IPS DF 6.9 (cell line): ENCODE measurements around the gene SLC26A4.

ENCODE experiments used
- DNase-seq: peaks from one replicate; pipeline ENCODE4 v3.0.0-alpha.2; 2013; ENCODE audit warnings: low read depth, low spot score
- H3K27ac ChIP-seq: one replicate; pipeline ENCODE4 v1.5.1; 2013; ENCODE audit warnings: low read length, control low read depth
- H3K27me3 ChIP-seq: 2 replicates; pipeline ENCODE4 v1.6.1; 2013; ENCODE audit warnings: mild to moderate bottlenecking, low read length; ENCODE audit not compliant: control insufficient read depth, insufficient read depth
- H3K36me3 ChIP-seq: 2 replicates; pipeline ENCODE4 v1.6.1; 2013; ENCODE audit warnings: low read length; ENCODE audit not compliant: control insufficient read depth, insufficient read depth
- H3K4me1 ChIP-seq: 2 replicates; pipeline ENCODE4 v1.6.1; 2013; ENCODE audit warnings: low read length; ENCODE audit not compliant: control insufficient read depth, insufficient read depth
- H3K4me3 ChIP-seq: 2 replicates; pipeline ENCODE4 v1.5.1; 2013; ENCODE audit warnings: mild to moderate bottlenecking, low read length
- H3K9me3 ChIP-seq: 2 replicates; pipeline ENCODE4 v1.6.1; 2013; ENCODE audit warnings: low read length, inconsistent platforms; ENCODE audit not compliant: control insufficient read depth, insufficient read depth
- WGBS: extraction: QIAGEN DNeasy Blood & Tissue Kit; methylation state at CpG from one replicate; pipeline ENCODE4 v1.1.7; 2013; ENCODE audit warnings: mixed read lengths, missing lambda C conversion rate; ENCODE audit not compliant: insufficient read length, insufficient coverage; 5-methylcytosine and 5-hydroxymethylcytosine counted together

SLC26A4 gene

DNA sequence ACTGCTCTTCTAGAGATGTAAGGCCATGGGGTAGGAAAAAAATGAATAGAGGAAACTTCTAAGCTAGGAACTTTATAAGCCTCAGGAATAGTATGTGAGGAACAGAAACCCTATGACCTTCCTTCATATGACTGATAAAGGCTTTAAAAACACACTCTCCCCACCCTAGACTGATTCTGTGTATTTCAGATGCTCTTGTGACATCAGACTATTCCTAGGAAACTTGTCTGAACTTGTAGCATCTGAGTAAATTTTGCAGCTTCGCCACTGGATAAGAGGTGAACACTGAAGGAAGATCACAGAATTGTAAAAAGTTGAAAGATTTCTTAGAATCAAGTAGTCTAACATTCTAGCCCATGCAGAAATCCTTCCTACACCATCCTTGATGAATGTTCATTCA is 52.3 kb downstream of the SLC26A4 start:
- WGBS = no CpG with 5 or more reads among the region's 1 CpG

GRCh38 chr7:107715531-107715930 is 54.9 kb downstream of the SLC26A4 start:
- DNase-seq = no peak
- Histone ChIP-seq H3K4me1 (no peaks in the 10 kb centered on the region), H3K36me3 (no peaks in the 10 kb centered on the region), H3K4me3 (no peak overlapping the region), H3K9me3 (no peaks in the 10 kb centered on the region), H3K27ac (no peak overlapping the region), H3K27me3 (no peaks in the 10 kb centered on the region)
- WGBS = no CpG with 5 or more reads among the region's 6 CpGs

More for the DNA sequence above, 52.3 kb downstream of the SLC26A4 start:
- Histone ChIP-seq H3K27me3 (no peaks in the 10 kb centered on the region), H3K9me3 (no peaks in the 10 kb centered on the region), H3K4me3 (no peak overlapping the region), H3K27ac (no peak overlapping the region), H3K36me3 (no peaks in the 10 kb centered on the region), H3K4me1 (no peaks in the 10 kb centered on the region)
- DNase-seq = no peak

- no peaks in the 10 kb centered on the region for H3K27me3 ChIP-seq
- H3K27ac ChIP-seq = no peak overlapping the region
- no peak for DNase-seq
- H3K4me1 ChIP-seq = no peaks in the 10 kb centered on the region
- no peaks in the 10 kb centered on the region for H3K9me3 ChIP-seq
- no peak overlapping the region for H3K4me3 ChIP-seq
- H3K36me3 ChIP-seq = no peaks in the 10 kb centered on the region
- 100% methylated on average over 3 of the region's 4 CpGs for WGBS
Measured at GRCh38 chr7:107718456-107719193, 58.0 kb downstream of the SLC26A4 start.

DNA sequence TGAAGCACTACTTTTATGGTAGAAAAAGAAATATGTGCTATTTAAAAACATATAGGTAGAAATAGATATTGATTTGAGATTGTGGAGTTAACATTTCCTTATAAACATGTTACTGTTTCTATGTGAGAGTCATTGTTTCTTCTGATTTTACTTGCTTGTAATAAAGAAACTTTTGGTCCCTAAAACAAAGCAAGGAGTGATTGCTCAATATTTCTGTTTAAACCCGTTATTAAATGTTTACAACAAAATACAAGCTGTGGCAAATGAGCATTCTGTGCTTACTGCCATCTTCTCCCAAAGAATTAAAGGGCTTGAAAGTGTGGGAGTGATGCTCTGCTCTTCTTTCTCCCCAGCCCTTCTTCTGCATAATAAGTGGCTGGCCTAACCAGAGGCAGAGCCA is 60.7 kb downstream of the SLC26A4 start:
- no peaks in the 10 kb centered on the region for H3K36me3 ChIP-seq
- H3K27me3 ChIP-seq = no peaks in the 10 kb centered on the region
- no peak overlapping the region for H3K4me3 ChIP-seq
- no peak overlapping the region for H3K27ac ChIP-seq
- no CpG with 5 or more reads among the region's 1 CpG for WGBS
- H3K9me3 ChIP-seq = no peaks in the 10 kb centered on the region
- H3K4me1 ChIP-seq = no peaks in the 10 kb centered on the region
- no peak for DNase-seq

GRCh38 chr7:107723255-107723654 is 62.6 kb downstream of the SLC26A4 start:
- Histone ChIP-seq H3K27ac (no peak overlapping the region), H3K36me3 (no peaks in the 10 kb centered on the region), H3K4me3 (no peak overlapping the region), H3K9me3 (no peaks in the 10 kb centered on the region), H3K4me1 (no peaks in the 10 kb centered on the region), H3K27me3 (no peaks in the 10 kb centered on the region)
- no CpG with 5 or more reads among the region's 2 CpGs for WGBS
- no peak for DNase-seq

DNA sequence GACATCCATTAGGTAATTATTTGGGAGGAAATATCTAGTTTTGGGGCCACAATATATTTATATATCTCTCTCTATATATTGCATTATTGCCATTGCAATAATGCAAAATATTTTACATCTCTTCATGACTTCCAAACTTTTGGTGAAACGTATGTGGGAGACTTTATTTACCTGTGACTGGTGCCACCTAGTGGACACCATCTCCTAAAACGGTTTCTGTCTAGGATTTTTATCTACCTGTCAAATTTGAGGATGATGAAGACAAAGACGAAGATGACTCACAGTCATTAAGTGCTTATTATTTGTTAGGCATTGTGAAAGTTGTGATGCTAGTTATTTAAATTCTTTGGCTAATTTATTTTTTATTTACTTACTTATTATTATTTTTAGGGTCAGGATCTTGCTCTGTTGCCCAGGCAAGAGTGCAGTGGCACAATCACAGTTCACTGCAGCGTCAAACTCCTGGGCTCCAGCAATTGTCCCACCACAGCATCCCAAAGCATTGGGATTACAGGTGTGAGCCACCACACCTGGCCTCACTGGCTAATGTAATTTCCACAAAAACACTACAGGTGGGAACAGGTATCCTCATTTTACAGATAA is 64.6 kb downstream of the SLC26A4 start:
- Histone ChIP-seq H3K27me3 (no peaks in the 10 kb centered on the region), H3K27ac (no peak overlapping the region), H3K9me3 (no peaks in the 10 kb centered on the region), H3K36me3 (no peaks in the 10 kb centered on the region), H3K4me3 (no peak overlapping the region), H3K4me1 (no peaks in the 10 kb centered on the region)
- WGBS = no CpG with 5 or more reads among the region's 4 CpGs
- DNase-seq = no peak

DNA sequence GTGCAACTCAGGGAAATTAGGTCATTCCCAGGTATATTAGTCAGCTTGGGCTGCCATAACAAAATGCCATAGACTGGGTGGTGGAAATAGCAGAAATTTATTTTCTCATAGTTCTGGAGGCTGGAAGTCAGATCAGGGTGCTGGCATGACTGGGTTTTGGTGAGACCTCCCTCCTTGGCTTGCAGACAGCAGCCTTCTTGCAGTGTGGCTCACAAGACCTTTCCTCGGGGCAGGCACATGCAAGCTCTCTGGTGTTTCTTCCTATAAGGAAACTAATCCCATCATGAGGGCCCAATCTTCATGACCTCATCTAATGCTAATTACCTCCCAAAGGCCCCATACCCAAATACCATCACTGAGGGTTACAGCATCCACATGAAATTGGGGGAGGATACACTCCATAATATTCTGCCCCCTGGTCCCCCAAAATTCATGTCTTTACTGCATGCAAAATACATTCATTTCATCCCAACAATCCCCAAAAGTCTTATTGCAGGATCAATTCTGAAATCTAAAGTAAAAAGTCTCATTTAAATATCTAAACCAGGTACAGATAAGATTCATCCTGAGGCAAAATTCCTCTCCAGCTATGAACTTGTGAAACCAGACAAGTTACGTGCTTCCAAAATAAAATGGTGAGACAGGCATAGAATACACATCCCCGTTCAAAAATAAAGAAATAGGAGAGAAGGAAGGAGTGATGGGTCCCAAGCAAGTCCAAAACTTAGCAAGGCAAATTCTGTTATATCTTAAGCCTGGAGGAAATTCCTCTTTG is 65.9 kb downstream of the SLC26A4 start:
- H3K4me3 ChIP-seq = no peak overlapping the region
- WGBS = no CpG with 5 or more reads among the region's 3 CpGs
- H3K27ac ChIP-seq = no peak overlapping the region
- DNase-seq = no peak
- no peaks in the 10 kb centered on the region for H3K9me3 ChIP-seq
- H3K27me3 ChIP-seq = no peaks in the 10 kb centered on the region
- H3K4me1 ChIP-seq = no peaks in the 10 kb centered on the region
- no peaks in the 10 kb centered on the region for H3K36me3 ChIP-seq

DNA sequence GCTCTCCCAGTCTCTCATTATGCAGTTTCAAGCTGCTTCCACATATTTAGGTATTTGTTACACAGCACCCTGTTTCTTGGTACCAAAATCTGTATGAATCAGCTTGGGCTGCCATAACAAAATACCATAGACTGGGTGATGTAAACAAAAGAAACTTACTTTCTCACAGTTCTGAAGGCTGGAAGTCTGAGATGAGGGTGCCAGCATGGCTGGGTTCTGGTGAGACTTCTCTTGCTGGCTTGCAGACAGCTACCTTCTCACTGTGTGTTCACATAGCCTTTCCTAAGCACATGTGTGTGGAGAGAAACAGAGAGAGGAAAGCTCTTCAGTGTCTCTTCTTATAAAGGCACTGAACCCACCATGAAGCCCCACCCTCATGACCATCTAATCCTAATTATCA is 67.6 kb downstream of the SLC26A4 start:
- Histone ChIP-seq H3K4me1 (no peaks in the 10 kb centered on the region), H3K27ac (no peak overlapping the region), H3K27me3 (no peaks in the 10 kb centered on the region), H3K4me3 (no peak overlapping the region), H3K9me3 (no peaks in the 10 kb centered on the region), H3K36me3 (no peaks in the 10 kb centered on the region)
- no peak for DNase-seq

DNA sequence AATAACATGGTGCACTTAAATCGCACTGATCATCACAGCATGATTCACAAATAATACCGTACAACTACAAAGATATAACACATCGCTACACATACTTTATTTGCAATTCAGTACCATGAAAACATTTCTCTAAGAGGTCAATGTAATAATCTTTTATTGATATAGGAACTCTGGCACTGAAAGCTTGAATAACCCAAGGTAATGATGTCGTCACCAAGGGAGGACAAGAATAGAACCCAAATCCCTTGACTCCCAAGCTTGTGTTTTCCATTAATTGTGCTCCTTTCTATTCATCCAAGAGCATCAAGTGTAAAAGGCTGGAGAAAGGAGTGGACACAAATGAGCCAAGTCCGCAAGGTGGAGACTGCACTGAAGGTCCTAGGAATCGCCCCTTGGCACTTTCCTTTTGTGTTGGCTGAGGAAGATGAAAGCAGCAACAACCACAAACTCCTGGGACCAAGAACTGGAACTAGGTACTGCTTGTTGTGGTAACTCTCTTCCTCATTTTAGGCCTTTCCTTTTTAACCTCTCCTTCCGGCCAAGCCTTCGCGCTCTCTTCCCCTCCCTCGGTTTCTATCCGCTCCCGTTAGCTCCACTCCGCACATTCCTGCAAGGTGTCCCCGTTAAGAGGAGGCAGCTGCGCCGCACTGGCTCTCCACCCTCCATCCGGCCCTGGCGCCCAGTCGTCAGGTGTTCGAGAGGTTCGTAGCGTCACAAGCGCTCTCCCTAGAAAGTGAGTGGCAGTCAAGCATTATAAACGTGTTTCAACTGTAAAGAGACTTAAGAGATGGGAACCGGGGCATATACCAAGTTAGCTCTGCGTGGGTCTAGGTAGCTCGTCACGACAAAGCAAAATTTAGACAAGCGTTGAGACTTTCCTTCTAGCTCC is 82.3 kb downstream of the SLC26A4 start:
- peak; percentile 45 for DNase-seq
- 0 out of 2 replicates have a peak, but pooled peaks cover 1% of the 10 kb centered on the region for H3K4me1 ChIP-seq
- peak overlapping the region; percentile 89; the same call in 1 of the 2 replicates for H3K4me3 ChIP-seq
- H3K27ac ChIP-seq = no peak overlapping the region
- no peaks in the 10 kb centered on the region for H3K9me3 ChIP-seq
- no peaks in the 10 kb centered on the region for H3K27me3 ChIP-seq
- 100% methylated on average over 2 of the region's 29 CpGs for WGBS
- H3K36me3 ChIP-seq = no peaks in the 10 kb centered on the region
